GM21526 (cell line): ENCODE measurements around the gene APOF.
A peak's percentile ranks its signal among the peaks of the same experiment; 100 is the strongest.
"Not testable (repeated sequence)": the region's sequence is repeated elsewhere in the genome, so short reads cannot be mapped to it uniquely, and the experiment has no call there.

Experiments
- ATAC-seq: cut with Tn5 transposase; IDR thresholded peaks from one replicate; pipeline ENCODE4 v1.9.1; 2021; ENCODE audit warnings: moderate library complexity; ENCODE audit not compliant: unreplicated experiment, low FRiP score

The APOF gene

GRCh38 chr12:56333679-56334489 lies 28.8 kb downstream of the APOF start, which contains the start of gene PAN2:
PAN2 (minus strand) TSS chr12:56334000; CDS start chr12:56333094, 906 bp downstream.
- peak; percentile 82 for ATAC-seq

DNA sequence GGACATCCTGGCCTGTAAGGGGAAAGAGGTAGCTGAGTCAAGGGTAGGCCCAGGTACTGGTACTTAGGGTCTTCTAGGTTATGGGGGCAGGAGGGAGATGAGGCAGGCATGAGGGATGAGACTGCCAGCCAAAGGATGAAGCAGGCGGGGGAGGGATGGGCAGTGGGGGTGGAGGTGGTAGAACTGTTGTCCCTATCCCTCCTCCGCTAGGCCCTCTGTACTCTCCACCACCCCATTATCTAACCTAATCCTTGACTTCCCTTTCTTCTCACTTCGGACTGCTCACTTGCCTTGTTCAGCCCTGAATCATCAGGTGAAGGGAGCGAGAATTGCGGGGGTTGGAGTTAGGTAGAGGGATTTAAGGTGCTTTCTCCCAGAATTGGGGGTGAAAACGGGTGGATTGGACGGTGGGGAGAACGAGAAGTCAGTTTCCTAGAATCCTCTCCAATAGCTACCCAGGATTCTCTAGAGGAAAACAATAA lies 29.4 kb downstream of the APOF start:
- ATAC-seq = no peak

- no peak for ATAC-seq
Measured at GRCh38 chr12:56332512-56333196, 30.0 kb downstream of the APOF start.

DNA sequence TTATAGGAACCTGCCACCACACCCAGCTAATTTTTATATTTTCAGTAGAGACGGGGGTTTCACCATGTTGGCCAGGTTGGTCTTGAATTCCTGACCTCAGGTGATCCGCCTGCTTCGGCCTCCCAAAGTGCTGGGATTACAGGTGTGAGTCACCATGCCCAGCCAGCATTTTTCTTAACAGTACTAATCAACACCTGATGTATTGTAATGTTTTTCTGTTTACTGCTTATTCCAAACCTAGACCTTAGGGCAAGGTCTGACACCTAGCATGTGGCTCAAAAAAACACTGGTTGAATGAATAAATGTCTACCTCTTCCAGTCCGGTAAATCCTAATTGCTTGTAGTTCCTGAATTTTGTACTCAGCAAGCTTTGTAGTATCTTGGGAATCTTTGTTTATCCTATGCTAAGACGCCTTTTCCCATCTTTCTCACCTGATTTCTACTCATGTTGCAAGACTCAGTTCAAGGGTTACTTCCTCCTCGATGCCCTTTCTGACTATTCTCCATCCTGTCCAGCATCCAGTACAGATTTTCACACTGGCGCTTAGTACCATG lies 31.6 kb downstream of the APOF start:
- no peak for ATAC-seq

- no peak for ATAC-seq
Measured at GRCh38 chr12:56326533-56326932, 36.1 kb downstream of the APOF start.

- ATAC-seq = no peak
Measured at GRCh38 chr12:56326126-56326525, 36.5 kb downstream of the APOF start.

GRCh38 chr12:56324206-56324605 lies 38.5 kb downstream of the APOF start:
- ATAC-seq = no peak

GRCh38 chr12:56321610-56322009 lies 41.0 kb downstream of the APOF start:
- not testable (repeated sequence) for ATAC-seq

- ATAC-seq = no peak
Measured at GRCh38 chr12:56321027-56321426, 41.6 kb downstream of the APOF start.

- ATAC-seq = no peak
Measured at GRCh38 chr12:56317675-56318074, 45.0 kb downstream of the APOF start.

DNA sequence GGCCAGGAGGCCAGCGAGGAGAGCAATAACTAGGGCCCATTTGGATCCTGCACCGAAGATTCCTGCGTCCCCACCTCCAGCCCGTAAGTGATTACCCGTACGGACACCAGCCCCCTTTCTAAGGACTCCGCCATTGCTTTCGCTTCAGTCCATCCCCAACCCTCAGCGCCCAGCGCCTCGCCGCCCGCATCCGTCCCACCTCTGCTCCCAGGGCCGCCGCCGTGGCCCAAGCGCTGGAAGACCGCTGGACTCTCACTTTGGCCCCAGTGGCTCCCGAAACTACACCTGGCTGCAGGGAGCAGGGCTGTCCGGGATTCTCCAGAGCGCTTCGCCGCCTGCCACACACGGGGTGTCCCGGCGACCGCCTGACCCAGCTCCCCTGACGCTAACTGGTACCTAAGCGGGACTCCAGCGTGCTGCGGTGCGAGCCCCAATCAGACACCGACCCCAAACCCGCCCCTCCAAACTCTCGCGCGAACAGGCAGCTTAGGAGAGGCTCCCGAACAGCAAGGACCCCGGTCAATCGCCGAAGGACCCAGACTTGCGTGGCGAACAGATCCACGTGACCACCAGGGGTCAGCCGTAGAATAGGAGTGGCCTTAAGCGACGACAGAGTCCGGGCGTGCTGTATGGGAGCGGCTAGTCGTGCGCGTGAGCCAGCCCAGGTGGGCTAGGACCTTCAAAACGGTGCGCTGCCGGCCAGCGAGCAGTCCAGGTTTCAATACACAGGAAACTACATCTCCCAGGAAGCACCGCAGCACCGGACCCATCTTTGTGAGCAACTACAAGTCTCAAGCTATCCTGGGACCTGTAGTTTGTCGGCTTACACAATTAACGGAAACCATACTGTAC lies 46.8 kb downstream of the APOF start, which contains the start of gene CNPY2:
TSS of gene CNPY2 (minus strand) at position 367 of the 852 bp plus-strand sequence. CDS start 771 bp downstream, outside the sequence.
- ATAC-seq = peak; percentile 88

DNA sequence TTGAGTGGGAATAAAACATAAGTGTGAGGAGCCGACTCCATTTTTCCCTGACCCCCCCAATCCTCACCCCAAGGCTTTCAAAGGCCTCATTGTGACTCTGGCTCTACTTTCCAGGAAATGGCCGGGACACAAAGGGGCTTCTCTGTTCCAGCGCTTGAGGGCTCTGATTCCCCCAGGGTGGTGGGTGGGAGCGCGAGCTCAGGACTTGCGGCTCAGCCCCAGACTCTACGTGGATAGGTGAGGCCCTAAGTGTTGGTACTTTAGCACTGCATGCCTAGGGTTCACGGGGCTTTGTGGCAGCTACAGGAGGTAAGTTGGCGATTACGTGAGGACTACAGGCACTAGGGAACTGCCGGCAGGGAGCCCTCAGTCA lies 47.4 kb downstream of the APOF start:
- no peak for ATAC-seq

DNA sequence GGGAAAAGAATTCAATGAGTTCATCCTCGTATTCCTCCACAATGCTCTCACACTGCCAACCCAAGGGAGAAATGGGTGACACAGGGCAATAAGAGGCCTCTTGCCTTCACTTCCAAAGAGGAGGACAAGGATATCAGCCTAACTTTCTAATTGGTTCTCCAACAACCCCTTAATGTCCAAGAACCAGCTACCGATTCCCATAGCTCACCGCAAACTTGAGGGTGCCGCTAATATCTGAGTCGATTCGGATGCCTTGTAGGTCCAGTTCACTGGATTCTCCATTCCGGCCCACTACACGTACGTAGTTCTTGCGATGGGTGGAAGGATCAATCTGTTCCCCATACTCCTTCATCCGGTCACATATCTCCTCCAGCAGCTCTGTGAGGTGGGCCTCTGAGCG lies 51.7 kb downstream of the APOF start:
- ATAC-seq = no peak
